Suppressor macrophage (primary cell): ENCODE measurements around the gene CENPI.
"Not testable (repeated sequence)": the region's sequence is repeated elsewhere in the genome, so short reads cannot be mapped to it uniquely, and the experiment has no call there.

Experiments used
- DNase-seq, 4 experiments: peaks; one replicate each; pipeline ENCODE4 v3.0.0-alpha.2; 2020 to 2022
- total RNA-seq, 17 experiments: gene quantifications; one replicate each; lab custom pipeline; 2026; ENCODE audit warnings: mixed read lengths in 6 of 17, inconsistent platforms in 3 of 17; lab: John Stamatoyannopoulos, UW

CENPI gene
- 1.9 to 30.2 (median 13.1) reads per million in 17 experiments for total RNA-seq

GRCh38 chrX:101097546-101098453, at the start of gene CENPI:
Gene CENPI (plus strand): TSS chrX:101098204. CDS start chrX:101101071, 2,867 bp downstream.
- peak; percentile 93 to 95 (median 94) for DNase-seq

GRCh38 chrX:101051153-101051548, 46.9 kb upstream of the CENPI start:
- DNase-seq, result no peak

- peak; percentile 81 to 91 (median 88) for DNase-seq
Observed at GRCh38 chrX:101051549-101052302, 46.3 kb upstream of the CENPI start, which contains the start of gene TRMT2B. Gene TRMT2B (minus strand): TSS chrX:101052111. CDS start chrX:101042289, 9,822 bp downstream.

GRCh38 chrX:101056551-101056950, 41.5 kb upstream of the CENPI start:
- DNase-seq, result not testable (repeated sequence)

- peak in 2 of 4 experiments; percentile 19 to 31 for DNase-seq
Observed at GRCh38 chrX:101057093-101057714, 40.8 kb upstream of the CENPI start.

- no peak for DNase-seq
Observed at GRCh38 chrX:101062176-101062575, 35.8 kb upstream of the CENPI start.

GRCh38 chrX:101071582-101071981, 26.4 kb upstream of the CENPI start:
- no peak for DNase-seq

GRCh38 chrX:101078716-101079598, 19.0 kb upstream of the CENPI start, which contains the start of gene TMEM35A:
Gene TMEM35A (plus strand): TSS chrX:101078879. CDS start chrX:101079003, 124 bp downstream.
- DNase-seq, result no peak

- no peak for DNase-seq
Observed at GRCh38 chrX:101079736-101080270, 18.2 kb upstream of the CENPI start.

- DNase-seq, result no peak
Observed at GRCh38 chrX:101080326-101081124, 17.5 kb upstream of the CENPI start.

- no peak for DNase-seq
Observed at GRCh38 chrX:101081231-101081630, 16.8 kb upstream of the CENPI start.

GRCh38 chrX:101091817-101092216, 6.2 kb upstream of the CENPI start:
- DNase-seq, result no peak

- DNase-seq, result no peak
Observed at GRCh38 chrX:101108284-101108683, 10.3 kb downstream of the CENPI start.

- DNase-seq, result no peak
Observed at GRCh38 chrX:101117701-101118100, 19.7 kb downstream of the CENPI start.

- no peak for DNase-seq
Observed at GRCh38 chrX:101136235-101136634, 38.2 kb downstream of the CENPI start.
